ENCODE data around the gene PDYN.

The PDYN gene

GRCh38 chr20:1997483-1998192 is 3.8 kb upstream of the PDYN start:
- DNase-seq, result peak in 1 of 42 donors; percentile 11
- intact Hi-C loops (cut with DNase I), result no loop called here

- intact Hi-C loops (cut with DNase I), result no loop called here
- no peak for DNase-seq
Measured at GRCh38 chr20:1995531-1996310, 1.9 kb upstream of the PDYN start.

- peak in 1 of 42 donors; percentile 7 for DNase-seq
- intact Hi-C loops (cut with DNase I), result no loop called here
Measured at GRCh38 chr20:1994627-1995026, 769 bp upstream of the PDYN start.

- DNase-seq, result peak; percentile 39 to 93 (median 70)
Measured at GRCh38 chr20:1992359-1993110, 1.3 kb downstream of the PDYN start.

GRCh38 chr20:1987826-1988225 is 6.0 kb downstream of the PDYN start:
- DNase-seq, result no peak

More at GRCh38 chr20:1992359-1993110, 1.3 kb downstream of the PDYN start:
- intact Hi-C loops (cut with DNase I), result no loop called here

GRCh38 chr20:1983301-1983700 is 10.6 kb downstream of the PDYN start:
- intact Hi-C loops (cut with DNase I), result no loop called here
- DNase-seq, result peak in 16 of 42 donors; percentile 15 to 61 (median 36)

More at GRCh38 chr20:1987826-1988225, 6.0 kb downstream of the PDYN start:
- intact Hi-C loops (cut with DNase I), result no loop called here

GRCh38 chr20:1982686-1983085 is 11.2 kb downstream of the PDYN start:
- DNase-seq, result no peak
- intact Hi-C loops (cut with DNase I), result no loop called here

- DNase-seq, result no peak
- intact Hi-C loops (cut with DNase I), result no loop called here
Measured at GRCh38 chr20:1979106-1979778, 14.6 kb downstream of the PDYN start.

GRCh38 chr20:1975291-1975690 is 18.6 kb downstream of the PDYN start:
- DNase-seq, result no peak
- intact Hi-C loops (cut with DNase I), result no loop called here

GRCh38 chr20:1973601-1974440 is 20.0 kb downstream of the PDYN start:
- DNase-seq, result no peak
- intact Hi-C loops (cut with DNase I), result no loop called here

GRCh38 chr20:1971893-1972586 is 21.8 kb downstream of the PDYN start:
- DNase-seq, result no peak
- intact Hi-C loops (cut with DNase I), result no loop called here

- intact Hi-C loops (cut with DNase I), result no loop called here
- DNase-seq, result no peak
Measured at GRCh38 chr20:1968964-1969363, 24.9 kb downstream of the PDYN start.

- peak; percentile 72 to 94 (median 87) for DNase-seq
- intact Hi-C loops (cut with DNase I), result loop anchor here (2.0 kb wide), 1 partner anchor 207 kb away; no protein-coding TSS in a partner anchor
Measured at GRCh38 chr20:1965520-1966351, 28.1 kb downstream of the PDYN start.

- intact Hi-C loops (cut with DNase I), result loop anchor here (2.0 kb wide), 1 partner anchor 208 kb away; no protein-coding TSS in a partner anchor
Measured at GRCh38 chr20:1964659-1965405, 29.0 kb downstream of the PDYN start.

GRCh38 chr20:1964061-1964460 is 29.8 kb downstream of the PDYN start:
- intact Hi-C loops (cut with DNase I), result loop anchor here (2.0 kb wide), 1 partner anchor 209 kb away; no protein-coding TSS in a partner anchor

More at GRCh38 chr20:1964659-1965405, 29.0 kb downstream of the PDYN start:
- no peak for DNase-seq

GRCh38 chr20:1961374-1961773 is 32.5 kb downstream of the PDYN start:
- intact Hi-C loops (cut with DNase I), result no loop called here
- no peak for DNase-seq

More at GRCh38 chr20:1964061-1964460, 29.8 kb downstream of the PDYN start:
- DNase-seq, result no peak

Data from head of caudate nucleus (tissue), 42 donors.